Subcutaneous abdominal adipose tissue (tissue), 5 donors: ENCODE measurements around the gene HLTF.

ENCODE experiments used
- H3K27ac ChIP-seq: one replicate; pipeline ENCODE4 v1.7.0; 2013; ENCODE audit warnings: low read depth, mild to moderate bottlenecking, inconsistent platforms, low read length, moderate library complexity
- H3K27me3 ChIP-seq, 5 donors: one replicate each; pipeline ENCODE4 v1.7.0; 2013; ENCODE audit warnings: low read length in 5 of 5, inconsistent platforms in 1 of 5; ENCODE audit not compliant: control insufficient read depth in 5 of 5, insufficient read depth in 4 of 5
- H3K36me3 ChIP-seq, 5 donors: one replicate each; pipeline ENCODE4 v1.7.0; 2013; ENCODE audit warnings: low read length in 5 of 5; ENCODE audit not compliant: control insufficient read depth in 5 of 5, insufficient read depth in 5 of 5
- H3K4me1 ChIP-seq, 5 donors: one replicate each; pipeline ENCODE4 v1.7.0; 2013; ENCODE audit warnings: low read length in 5 of 5, mild to moderate bottlenecking in 3 of 5, moderate library complexity in 1 of 5; ENCODE audit not compliant: control insufficient read depth in 5 of 5, insufficient read depth in 5 of 5
- H3K4me3 ChIP-seq, 5 donors: one replicate each; pipeline ENCODE4 v1.7.0; 2013; ENCODE audit warnings: low read length in 5 of 5, low read depth in 1 of 5
- H3K9ac ChIP-seq, 5 donors: one replicate each; pipeline ENCODE4 v1.7.0; 2013; ENCODE audit warnings: low read length in 5 of 5, mild to moderate bottlenecking in 4 of 5, moderate library complexity in 3 of 5
- H3K9me3 ChIP-seq, 5 donors: one replicate each; pipeline ENCODE4 v1.7.0; 2013; ENCODE audit warnings: low read length in 5 of 5; ENCODE audit not compliant: control insufficient read depth in 5 of 5
- donor health status: healthy.
- donor health status: healthy.
- donor health status: healthy.
- donor health status: healthy.
- donor health status: healthy.

The HLTF gene

GRCh38 chr3:149010504-149010951 lies 75.8 kb downstream of the HLTF start:
- H3K4me3 ChIP-seq: no peak overlapping the region
- H3K9me3 ChIP-seq: no peaks in the 10 kb centered on the region
- no peak overlapping the region for H3K9ac ChIP-seq
- peaks cover 0 to 6% (median 0%) of the 10 kb centered on the region in 5 donors for H3K4me1 ChIP-seq
- H3K27me3 ChIP-seq: no peaks in the 10 kb centered on the region
- no peak overlapping the region for H3K27ac ChIP-seq
- H3K36me3 ChIP-seq: peaks cover 17 to 77% (median 44%) of the 10 kb centered on the region in 5 donors

- H3K27me3 ChIP-seq: no peaks in the 10 kb centered on the region
- H3K9ac ChIP-seq: no peak overlapping the region
- H3K27ac ChIP-seq: no peak overlapping the region
- H3K4me3 ChIP-seq: no peak overlapping the region
- H3K4me1 ChIP-seq: peaks cover 0 to 6% (median 0%) of the 10 kb centered on the region in 5 donors
- H3K36me3 ChIP-seq: peaks cover 17 to 76% (median 42%) of the 10 kb centered on the region in 5 donors
- H3K9me3 ChIP-seq: no peaks in the 10 kb centered on the region
Observed at GRCh38 chr3:149009732-149010131, 76.6 kb downstream of the HLTF start.

GRCh38 chr3:149007567-149008257 lies 78.6 kb downstream of the HLTF start:
- Histone ChIP-seq H3K4me3 (no peak overlapping the region), H3K27ac (no peak overlapping the region), H3K4me1 (peaks cover 0 to 6% (median 0%) of the 10 kb centered on the region in 5 donors), H3K9me3 (no peaks in the 10 kb centered on the region), H3K27me3 (no peaks in the 10 kb centered on the region), H3K36me3 (peaks cover 17 to 77% (median 40%) of the 10 kb centered on the region in 5 donors), H3K9ac (no peak overlapping the region)

- Histone ChIP-seq H3K27me3 (no peaks in the 10 kb centered on the region), H3K27ac (no peak overlapping the region), H3K9ac (no peak overlapping the region), H3K4me3 (no peak overlapping the region), H3K4me1 (no peaks in the 10 kb centered on the region), H3K36me3 (peaks cover 13 to 66% (median 32%) of the 10 kb centered on the region in 5 donors), H3K9me3 (no peaks in the 10 kb centered on the region)
Observed at GRCh38 chr3:149005416-149005815, 80.9 kb downstream of the HLTF start.

GRCh38 chr3:149004622-149005021 lies 81.7 kb downstream of the HLTF start:
- Histone ChIP-seq H3K9me3 (no peaks in the 10 kb centered on the region), H3K9ac (no peak overlapping the region), H3K4me3 (no peak overlapping the region), H3K27ac (no peak overlapping the region), H3K36me3 (peaks cover 14 to 65% (median 29%) of the 10 kb centered on the region in 5 donors), H3K4me1 (no peaks in the 10 kb centered on the region), H3K27me3 (no peaks in the 10 kb centered on the region)

GRCh38 chr3:149003653-149004305 lies 82.6 kb downstream of the HLTF start:
- H3K9ac ChIP-seq: no peak overlapping the region
- H3K4me3 ChIP-seq: no peak overlapping the region
- no peak overlapping the region for H3K27ac ChIP-seq
- no peaks in the 10 kb centered on the region for H3K4me1 ChIP-seq
- H3K9me3 ChIP-seq: no peaks in the 10 kb centered on the region
- peaks cover 17 to 57% (median 24%) of the 10 kb centered on the region in 5 donors for H3K36me3 ChIP-seq
- H3K27me3 ChIP-seq: no peaks in the 10 kb centered on the region

- H3K27me3 ChIP-seq: no peaks in the 10 kb centered on the region
- H3K4me1 ChIP-seq: no peaks in the 10 kb centered on the region
- no peak overlapping the region for H3K27ac ChIP-seq
- no peaks in the 10 kb centered on the region for H3K9me3 ChIP-seq
- peaks cover 13 to 46% (median 23%) of the 10 kb centered on the region in 5 donors for H3K36me3 ChIP-seq
- no peak overlapping the region for H3K9ac ChIP-seq
- no peak overlapping the region for H3K4me3 ChIP-seq
Observed at GRCh38 chr3:149001727-149002126, 84.6 kb downstream of the HLTF start.

- no peak overlapping the region for H3K27ac ChIP-seq
- no peaks in the 10 kb centered on the region for H3K27me3 ChIP-seq
- H3K4me1 ChIP-seq: no peaks in the 10 kb centered on the region
- H3K9me3 ChIP-seq: no peaks in the 10 kb centered on the region
- H3K4me3 ChIP-seq: no peak overlapping the region
- no peak overlapping the region for H3K9ac ChIP-seq
- peaks cover 27 to 52% (median 32%) of the 10 kb centered on the region in 5 donors for H3K36me3 ChIP-seq
Observed at GRCh38 chr3:149000206-149000745, 86.1 kb downstream of the HLTF start.

- no peaks in the 10 kb centered on the region for H3K4me1 ChIP-seq
- no peaks in the 10 kb centered on the region for H3K27me3 ChIP-seq
- no peaks in the 10 kb centered on the region for H3K9me3 ChIP-seq
- H3K4me3 ChIP-seq: no peak overlapping the region
- no peak overlapping the region for H3K27ac ChIP-seq
- no peak overlapping the region for H3K9ac ChIP-seq
- H3K36me3 ChIP-seq: peaks cover 28 to 56% (median 33%) of the 10 kb centered on the region in 5 donors
Observed at GRCh38 chr3:148999806-149000205, 86.5 kb downstream of the HLTF start.
